ENCODE data around the gene EFCAB7.
A peak's percentile ranks its signal among the peaks of the same experiment; 100 is the strongest.

EFCAB7 gene

GRCh38 chr1:63603810-63604209 is 80.5 kb downstream of the EFCAB7 start:
- DNase-seq (ENCODE audit: low read depth): no peak

DNA sequence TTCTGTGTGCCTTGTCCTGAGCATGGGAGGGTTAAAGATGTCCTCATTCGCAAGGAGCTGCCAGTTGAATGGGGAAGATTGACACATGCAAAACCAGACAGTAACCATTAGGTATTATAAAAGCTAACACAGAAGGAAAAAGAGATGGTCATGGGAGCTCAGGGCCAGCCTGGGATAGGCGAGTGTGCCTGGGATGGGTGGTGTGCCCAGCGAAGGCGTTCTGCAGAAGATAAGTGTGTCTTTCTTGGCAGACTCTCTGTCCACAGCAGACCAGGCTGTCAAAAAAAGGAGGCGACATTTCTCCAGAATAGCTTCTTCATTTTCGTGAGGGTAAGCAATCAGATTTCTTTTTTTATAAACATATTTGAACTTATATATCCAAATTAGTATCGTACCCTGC is 84.0 kb downstream of the EFCAB7 start:
- no peak for DNase-seq (ENCODE audit: low read depth)

GRCh38 chr1:63611231-63611630 is 87.9 kb downstream of the EFCAB7 start:
- no peak for DNase-seq (ENCODE audit: low read depth)

- DNase-seq (ENCODE audit: low read depth): no peak
Measured at GRCh38 chr1:63612564-63612963, 89.2 kb downstream of the EFCAB7 start.

GRCh38 chr1:63612971-63613370 is 89.6 kb downstream of the EFCAB7 start:
- DNase-seq (ENCODE audit: low read depth): no peak

- peak; percentile 47 for DNase-seq (ENCODE audit: low read depth)
Measured at GRCh38 chr1:63615768-63616420, 92.6 kb downstream of the EFCAB7 start.

GRCh38 chr1:63617450-63617849 is 94.1 kb downstream of the EFCAB7 start:
- DNase-seq (ENCODE audit: low read depth): no peak

DNA sequence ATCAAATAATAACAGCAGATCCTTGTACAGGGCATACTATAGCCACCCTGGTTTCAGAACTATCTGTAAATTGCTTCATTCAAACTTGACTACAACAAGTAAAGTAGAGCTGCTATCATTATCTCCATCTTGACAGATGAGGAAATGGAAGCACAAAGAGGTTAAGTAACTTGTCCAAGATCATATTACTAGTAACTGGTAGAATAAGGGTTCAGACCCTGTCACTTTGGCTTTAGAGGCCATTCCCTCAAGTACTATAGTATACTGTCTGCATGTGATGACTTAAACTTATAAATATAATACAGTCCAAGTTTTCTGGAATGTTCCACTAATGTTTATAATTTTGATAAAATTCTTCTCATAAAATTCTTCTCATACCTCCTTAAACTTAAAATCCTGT is 94.7 kb downstream of the EFCAB7 start:
- no peak for DNase-seq (ENCODE audit: low read depth)

DNA sequence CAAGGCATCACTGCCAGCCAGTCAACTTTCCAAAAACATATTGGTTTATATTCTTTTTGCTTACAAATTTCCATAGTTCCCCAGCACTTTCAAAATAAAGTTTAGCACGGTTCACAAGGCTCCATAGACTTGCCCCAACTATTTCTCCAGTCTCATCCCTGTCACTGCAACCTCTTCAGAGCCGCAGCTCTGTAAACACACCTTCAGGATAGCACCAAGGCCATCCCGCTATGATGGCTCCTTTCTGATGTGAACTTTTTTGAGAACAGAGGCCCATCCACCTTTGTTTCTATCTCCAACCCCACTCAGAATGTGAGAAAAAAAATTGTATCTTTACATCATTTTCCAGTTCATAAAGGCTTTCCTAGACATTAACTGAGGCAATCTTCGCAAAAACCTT is 96.2 kb downstream of the EFCAB7 start:
- DNase-seq (ENCODE audit: low read depth): no peak

- no peak for DNase-seq (ENCODE audit: low read depth)
Measured at GRCh38 chr1:63620671-63621070, 97.3 kb downstream of the EFCAB7 start.

DNA sequence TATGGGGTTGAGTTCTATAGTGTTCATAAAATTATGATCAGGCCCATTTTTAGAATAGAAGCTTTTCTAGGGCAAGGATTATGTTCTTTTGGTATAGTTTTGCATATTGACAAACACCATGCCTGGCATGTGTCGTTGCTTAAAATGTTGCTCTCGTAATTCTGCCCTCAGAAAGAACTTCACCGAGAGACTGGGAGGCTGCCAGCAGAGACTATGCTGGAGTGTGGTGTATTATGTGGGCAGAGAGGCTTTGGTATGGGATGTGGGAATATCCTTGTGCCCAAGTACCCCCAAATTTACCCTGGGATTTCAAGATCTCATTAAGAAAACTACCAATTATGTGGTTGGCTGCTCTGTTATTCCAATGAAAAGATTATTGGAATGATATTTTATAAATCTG is 97.8 kb downstream of the EFCAB7 start:
- no peak for DNase-seq (ENCODE audit: low read depth)

DNA sequence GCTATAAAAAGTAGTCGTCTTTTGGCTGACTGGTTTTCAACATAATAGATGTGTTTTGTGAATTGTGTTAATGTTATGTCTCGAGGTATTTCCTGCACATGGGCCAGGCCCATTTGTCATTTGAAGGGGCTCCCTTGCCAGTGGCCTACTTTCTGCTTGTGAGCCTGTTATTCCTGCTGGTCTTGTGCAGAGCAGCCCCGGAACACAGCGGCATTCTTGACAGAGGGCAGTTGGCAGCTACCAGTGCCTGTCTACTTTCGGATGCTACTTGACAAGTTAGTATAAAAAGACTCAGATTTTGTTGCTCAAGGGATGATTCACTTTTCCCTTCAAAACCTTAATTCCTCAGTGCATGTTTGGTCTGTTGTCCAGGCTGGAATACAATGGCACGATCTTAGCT is 98.4 kb downstream of the EFCAB7 start:
- DNase-seq (ENCODE audit: low read depth): no peak
